Endothelial cell of umbilical vein (primary cell): ENCODE results near the gene KCNH2. TPM values are rescaled to one million over a fixed set of nuclear protein-coding genes. Genes with fewer than 3 reads are reported as not detected.

Source experiments
- BruUV-seq: library from RNA; stranded (reverse); fragments of 400-500 nt; replicated peaks from 2 replicates; lab custom pipeline; 2021; lab: Mats Ljungman, UMichigan
- CTCF ChIA-PET: fragments of 300-600, 350-600 bp; sonication (Branson Sonifier 250); formaldehyde crosslinking; loops from one replicate; lab custom pipeline; 2021; ENCODE audit warnings: antibody characterized with exemption, inconsistent platforms; lab: Charles Lee
- POLR2A ChIA-PET: fragments of 300-600, 350-600 bp; sonication (Branson Sonifier 250); formaldehyde crosslinking; loops from one replicate; lab custom pipeline; 2021; ENCODE audit warnings: antibody characterized with exemption, inconsistent platforms; lab: Charles Lee
- DNase-seq: peaks from one replicate; pipeline ENCODE4 v3.0.0-alpha.2; 2011; ENCODE audit warnings: low read depth, low spot score
- FAIRE-seq: peaks from 2 replicates; lab custom pipeline; 2011; peaks lifted over from hg19 to GRCh38; lab: Jason Lieb, UNC
- H2AFZ ChIP-seq: 2 replicates; pipeline ENCODE4 v1.6.0; 2012; ENCODE audit warnings: low read depth, low read length, control low read depth, inconsistent platforms
- H3K27ac ChIP-seq: 2 replicates; pipeline ENCODE4 v1.5.1; 2011; ENCODE audit warnings: low read depth, mild to moderate bottlenecking, control low read depth, low read length, moderate library complexity; ENCODE audit not compliant: insufficient read depth
- H3K27me3 ChIP-seq, 2 experiments: 2 replicates each; pipeline versions ENCODE4 v1.6.0 to v1.6.1; 2011; ENCODE audit warnings: low read length in 2 of 2, mixed read lengths in 1 of 2; ENCODE audit not compliant: control insufficient read depth in 2 of 2, insufficient read depth in 2 of 2
- H3K36me3 ChIP-seq, 2 experiments: 2 replicates in 1 of 2; 3 replicates in 1 of 2; pipeline ENCODE4 v1.5.1; 2011; ENCODE audit warnings: low read length in 2 of 2, mild to moderate bottlenecking in 1 of 2, moderate library complexity in 1 of 2; ENCODE audit not compliant: control insufficient read depth in 2 of 2, insufficient read depth in 2 of 2; ENCODE audit errors: extremely low read depth in 1 of 2
- H3K4me1 ChIP-seq: 3 replicates; pipeline ENCODE4 v1.5.1; 2011; ENCODE audit warnings: mild to moderate bottlenecking, low read length; ENCODE audit not compliant: control insufficient read depth, insufficient read depth; ENCODE audit errors: extremely low read depth
- H3K4me2 ChIP-seq: 2 replicates; pipeline ENCODE4 v1.6.1; 2011; ENCODE audit warnings: low read length, control low read depth, mixed read lengths; ENCODE audit not compliant: insufficient read depth
- H3K4me3 ChIP-seq, 3 experiments: fragments of 200-600 bp in 1 of 3; sonication (generic), shearing (Covaris generic) in 1 of 3; replicated peaks in 1 of 3; 2 replicates each; pipeline ENCODE4 v1.5.1; 2011 to 2016; ENCODE audit warnings: control low read depth in 3 of 3, low read length in 3 of 3, mild to moderate bottlenecking in 2 of 3, inconsistent platforms in 1 of 3, low read depth in 1 of 3, moderate library complexity in 1 of 3; ENCODE audit not compliant: insufficient read depth in 1 of 3
- H3K79me2 ChIP-seq: 2 replicates; pipeline ENCODE4 v1.6.0; 2012; ENCODE audit warnings: low read length, inconsistent platforms; ENCODE audit not compliant: control insufficient read depth, insufficient read depth
- H3K9ac ChIP-seq: replicated peaks from 2 replicates; pipeline ENCODE3; 2011; ENCODE audit warnings: low read length, control low read depth; ENCODE audit not compliant: insufficient read depth; ENCODE audit errors: extremely low read depth
- H3K9me1 ChIP-seq: replicated peaks from 3 replicates; pipeline ENCODE4 v1.6.0; 2011; ENCODE audit warnings: mild to moderate bottlenecking, low read length; ENCODE audit not compliant: control insufficient read depth, insufficient read depth; ENCODE audit errors: extremely low read depth
- H3K9me3 ChIP-seq: replicated peaks from 2 replicates; pipeline ENCODE4 v1.5.1; 2012; ENCODE audit warnings: low read length, inconsistent platforms; ENCODE audit not compliant: control insufficient read depth, insufficient read depth
- H4K20me1 ChIP-seq: replicated peaks from 2 replicates; pipeline ENCODE3; 2011; ENCODE audit warnings: mild to moderate bottlenecking, low read length; ENCODE audit not compliant: control insufficient read depth, insufficient read depth; ENCODE audit errors: extremely low read depth
- EZH2 ChIP-seq: IDR thresholded peaks from 2 replicates; pipeline ENCODE4 v1.6.1; 2012; ENCODE audit warnings: borderline replicate concordance, low read depth, mild to moderate bottlenecking, moderate library complexity, low read length, inconsistent platforms; ENCODE audit not compliant: severe bottlenecking
- FOS ChIP-seq: IDR thresholded peaks from 2 replicates; pipeline ENCODE4 v1.6.1; 2011; ENCODE audit warnings: mild to moderate bottlenecking, low read length, moderate library complexity, borderline replicate concordance; ENCODE audit not compliant: insufficient read depth
- GATA2 ChIP-seq: IDR thresholded peaks from 2 replicates; pipeline ENCODE4 v1.7.0; 2011; ENCODE audit warnings: low read depth, mild to moderate bottlenecking, moderate library complexity, mixed read lengths, low read length; ENCODE audit not compliant: insufficient read length, insufficient read depth
- JUN ChIP-seq: IDR thresholded peaks from 2 replicates; pipeline ENCODE4 v1.6.1; 2011; ENCODE audit warnings: borderline replicate concordance, low read depth; ENCODE audit not compliant: insufficient read length, insufficient read depth
- MYC ChIP-seq: IDR thresholded peaks from one replicate; pipeline ENCODE4 v1.6.1; 2011; ENCODE audit warnings: mild to moderate bottlenecking, low read depth, low read length
- POLR2A ChIP-seq: IDR thresholded peaks from 2 replicates; pipeline ENCODE4 v1.6.1; 2012; ENCODE audit warnings: low read depth, mild to moderate bottlenecking, control low read depth, low read length
- POLR2AphosphoS5 ChIP-seq: IDR thresholded peaks from 2 replicates; pipeline ENCODE4 v1.6.1; 2012; ENCODE audit warnings: low read depth, mild to moderate bottlenecking, control low read depth, low read length, moderate library complexity; ENCODE audit not compliant: insufficient read depth
- dilution Hi-C: fragments of 300-500 bp; cut with MboI; formaldehyde crosslinking; loops from one replicate; pipeline ENCODE4 v1.15.0; 2019; ENCODE audit warnings: low sequenced_read_pairs; ENCODE audit not compliant: extremely low pct_ligation_motif_present
- intact Hi-C: fragments of 100-400 bp; cut with micrococcal nuclease; formaldehyde crosslinking; loops from one replicate; pipeline ENCODE4 v1.10.0; 2022
- polyA plus RNA-seq, 4 experiments: library from polyadenylated mRNA; depleted of rRNA in 3 of 4; stranded (reverse) in 3 of 4; unstranded in 1 of 4; fragments of >200 nt; gene quantifications; 2 replicates each; pipeline versions ENCODE4 v1.2.1 to v1.2.3, GENCODE V29; 2011 to 2012; ENCODE audit warnings: missing spikeins in 1 of 4
- total RNA-seq: library from RNA; stranded (reverse); gene quantifications from 2 replicates; pipeline ENCODE4 v1.2.3, GENCODE V29; 2021
- TF ChIP-seq, protein P1 (sequence below), 2 donors: IDR thresholded peaks; 1 replicate in 1 of 2; 2 replicates in 1 of 2; pipeline ENCODE4 v1.5.1; 2011; ENCODE audit warnings: low read length in 2 of 2, mild to moderate bottlenecking in 2 of 2, moderate library complexity in 2 of 2, control low read depth in 1 of 2, inconsistent platforms in 1 of 2, low read depth in 1 of 2; ENCODE audit not compliant: insufficient read depth in 1 of 2; ENCODE audit errors: extremely low read depth in 1 of 2
- TF ChIP-seq, protein P2 (sequence below): IDR thresholded peaks from 2 replicates; pipeline ENCODE4 v1.6.1; 2011; ENCODE audit not compliant: insufficient read depth, insufficient read length

The KCNH2 gene
- total and polyA plus RNA-seq, 2 donors (not counting 3 experiments of a cell fraction or from before 2014, with no cell fraction given) = 0.03 to 0.09 TPM

- POLR2A ChIA-PET = no interaction called here
- DNase-seq = no peak
- H3K27ac ChIP-seq = no peak overlapping the region
- H3K9me3 ChIP-seq = no peaks in the 10 kb centered on the region
- no peaks in the 10 kb centered on the region for H3K9me1 ChIP-seq
- FAIRE-seq = no peak
- H2AFZ ChIP-seq = no peak overlapping the region
- dilution Hi-C loops = no loop called here
- no peaks in the 10 kb centered on the region for H3K79me2 ChIP-seq
- no peaks in the 10 kb centered on the region for H3K4me1 ChIP-seq
- no peak overlapping the region for H3K4me2 ChIP-seq
- H3K4me3 ChIP-seq = no peak overlapping the region
- intact Hi-C loops = no loop called here
- H4K20me1 ChIP-seq = no peaks in the 10 kb centered on the region
- CTCF ChIA-PET = interaction anchor here (0.7 to 1.7 kb wide), 2 partner anchors 27 to 156 kb away, joined by 3 to 4 read pairs; no protein-coding TSS in a partner anchor
- no peaks in the 10 kb centered on the region for H3K36me3 ChIP-seq
- H3K27me3 ChIP-seq = peaks cover 2 to 6% of the 10 kb centered on the region in 2 experiments
- BruUV-seq = no TSS peak
- no peak overlapping the region for H3K9ac ChIP-seq
- TF ChIP-seq, protein P1, sequence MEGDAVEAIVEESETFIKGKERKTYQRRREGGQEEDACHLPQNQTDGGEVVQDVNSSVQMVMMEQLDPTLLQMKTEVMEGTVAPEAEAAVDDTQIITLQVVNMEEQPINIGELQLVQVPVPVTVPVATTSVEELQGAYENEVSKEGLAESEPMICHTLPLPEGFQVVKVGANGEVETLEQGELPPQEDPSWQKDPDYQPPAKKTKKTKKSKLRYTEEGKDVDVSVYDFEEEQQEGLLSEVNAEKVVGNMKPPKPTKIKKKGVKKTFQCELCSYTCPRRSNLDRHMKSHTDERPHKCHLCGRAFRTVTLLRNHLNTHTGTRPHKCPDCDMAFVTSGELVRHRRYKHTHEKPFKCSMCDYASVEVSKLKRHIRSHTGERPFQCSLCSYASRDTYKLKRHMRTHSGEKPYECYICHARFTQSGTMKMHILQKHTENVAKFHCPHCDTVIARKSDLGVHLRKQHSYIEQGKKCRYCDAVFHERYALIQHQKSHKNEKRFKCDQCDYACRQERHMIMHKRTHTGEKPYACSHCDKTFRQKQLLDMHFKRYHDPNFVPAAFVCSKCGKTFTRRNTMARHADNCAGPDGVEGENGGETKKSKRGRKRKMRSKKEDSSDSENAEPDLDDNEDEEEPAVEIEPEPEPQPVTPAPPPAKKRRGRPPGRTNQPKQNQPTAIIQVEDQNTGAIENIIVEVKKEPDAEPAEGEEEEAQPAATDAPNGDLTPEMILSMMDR (IDR thresholded peaks at IDR 0.05; ENCODE audit: extremely low read depth in 1 of 2, insufficient read depth in 1 of 2, low read depth in 1 of 2, low read length in 2 of 2) = no peak
- no peak for TF ChIP-seq POLR2A
- TF ChIP-seq JUN = no peak
- no peak for TF ChIP-seq POLR2AphosphoS5
- no peak for TF ChIP-seq FOS
- no peak for TF ChIP-seq GATA2
- TF ChIP-seq, protein P2, sequence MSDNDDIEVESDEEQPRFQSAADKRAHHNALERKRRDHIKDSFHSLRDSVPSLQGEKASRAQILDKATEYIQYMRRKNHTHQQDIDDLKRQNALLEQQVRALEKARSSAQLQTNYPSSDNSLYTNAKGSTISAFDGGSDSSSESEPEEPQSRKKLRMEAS = no peak
- TF ChIP-seq EZH2 = no peak
- TF ChIP-seq MYC = no peak
Observed at GRCh38 chr7:150935149-150935548, 43.0 kb downstream of the KCNH2 start.
